Left ventricle myocardium inferior (tissue), 1 donor: ENCODE measurements around the gene ACTL10. TPM values are rescaled to one million over a fixed set of nuclear protein-coding genes. Genes with fewer than 3 reads are reported as not detected.
A peak's percentile ranks its signal among the peaks of the same experiment; 100 is the strongest.

Source experiments
- DNase-seq: peaks from one replicate; pipeline ENCODE4 v3.0.0-alpha.2; 2020
- H3K27ac ChIP-seq: fragments of 200-600 bp; replicated peaks from 2 replicates; pipeline ENCODE4 v1.8.0; 2021
- H3K27me3 ChIP-seq: fragments of 200-600 bp; 2 replicates; pipeline ENCODE4 v1.8.0; 2021; ENCODE audit warnings: low read depth
- H3K36me3 ChIP-seq: fragments of 200-600 bp; 2 replicates; pipeline ENCODE4 v1.8.0; 2021
- H3K4me1 ChIP-seq: fragments of 200-600 bp; 2 replicates; pipeline ENCODE4 v1.8.0; 2021
- H3K4me3 ChIP-seq: fragments of 200-600 bp; 2 replicates; pipeline ENCODE4 v1.8.0; 2021; ENCODE audit warnings: mild to moderate bottlenecking, moderate library complexity
- H3K9me3 ChIP-seq: fragments of 200-600 bp; replicated peaks from 2 replicates; pipeline ENCODE4 v1.8.0; 2021
- intact Hi-C: fragments of 100-400 bp; cut with micrococcal nuclease; formaldehyde crosslinking; loops from one replicate; pipeline ENCODE4 v1.11.0; 2022
- total RNA-seq: library from RNA; stranded (reverse); fragmentation: NEBNext Ultra II Directional; extraction: Animal tissue kit (Norgen Biotek cat#: 25700); gene quantifications from one replicate; pipeline ENCODE4 v1.2.1, GENCODE V29; 2021
- TF ChIP-seq, protein P1 (sequence below): fragments of 200-600 bp; IDR thresholded peaks from 2 replicates; pipeline ENCODE4 v1.8.0; 2021; ENCODE audit warnings: antibody characterized with exemption, mild to moderate bottlenecking, borderline replicate concordance
- donor health status: DM: no; HTN: yes; CAD: no; lungs with severe emphysema.

The ACTL10 gene
- total RNA-seq, 1 donor from 2014 or later: 0.22 TPM

DNA sequence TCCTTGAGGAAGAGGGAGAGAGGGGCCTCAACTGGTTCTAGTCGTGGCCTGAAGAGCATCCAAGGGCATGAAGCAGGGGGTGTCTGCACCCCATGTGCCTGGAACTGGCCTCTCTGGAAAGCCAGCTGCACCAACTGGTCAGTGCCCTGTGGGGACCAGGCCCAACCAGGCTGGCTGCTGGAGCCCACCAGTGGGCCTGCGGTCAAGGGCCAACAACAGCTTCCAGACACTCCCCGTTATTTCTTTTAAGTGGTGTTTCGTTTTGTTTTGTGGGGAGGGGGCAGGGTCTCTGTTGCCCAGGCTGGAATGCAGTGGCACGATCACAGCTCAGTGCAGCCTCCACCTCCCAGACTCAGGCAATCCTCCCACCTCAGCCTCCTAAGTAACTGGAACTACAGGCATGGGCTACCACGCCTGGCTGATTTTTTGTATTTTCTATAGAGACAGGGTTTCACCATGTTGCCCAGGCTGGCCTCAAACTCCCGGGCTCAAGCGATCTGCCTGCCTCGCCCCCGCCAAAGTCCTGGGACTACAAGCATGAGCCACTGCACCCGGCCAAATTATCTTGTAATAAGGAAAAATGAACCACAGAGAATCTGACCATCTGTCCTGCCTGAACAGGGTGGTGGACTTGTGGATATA lies 16.5 kb upstream of the ACTL10 start:
- intact Hi-C loops: no loop called here
- Histone ChIP-seq H3K27me3 (no peaks in the 10 kb centered on the region), H3K4me1 (peaks cover 50% of the 10 kb centered on the region), H3K9me3 (no peaks in the 10 kb centered on the region), H3K27ac (no peak overlapping the region), H3K4me3 (no peak overlapping the region), H3K36me3 (peaks cover 12% of the 10 kb centered on the region)
- no peak for DNase-seq
- TF ChIP-seq, protein P1, sequence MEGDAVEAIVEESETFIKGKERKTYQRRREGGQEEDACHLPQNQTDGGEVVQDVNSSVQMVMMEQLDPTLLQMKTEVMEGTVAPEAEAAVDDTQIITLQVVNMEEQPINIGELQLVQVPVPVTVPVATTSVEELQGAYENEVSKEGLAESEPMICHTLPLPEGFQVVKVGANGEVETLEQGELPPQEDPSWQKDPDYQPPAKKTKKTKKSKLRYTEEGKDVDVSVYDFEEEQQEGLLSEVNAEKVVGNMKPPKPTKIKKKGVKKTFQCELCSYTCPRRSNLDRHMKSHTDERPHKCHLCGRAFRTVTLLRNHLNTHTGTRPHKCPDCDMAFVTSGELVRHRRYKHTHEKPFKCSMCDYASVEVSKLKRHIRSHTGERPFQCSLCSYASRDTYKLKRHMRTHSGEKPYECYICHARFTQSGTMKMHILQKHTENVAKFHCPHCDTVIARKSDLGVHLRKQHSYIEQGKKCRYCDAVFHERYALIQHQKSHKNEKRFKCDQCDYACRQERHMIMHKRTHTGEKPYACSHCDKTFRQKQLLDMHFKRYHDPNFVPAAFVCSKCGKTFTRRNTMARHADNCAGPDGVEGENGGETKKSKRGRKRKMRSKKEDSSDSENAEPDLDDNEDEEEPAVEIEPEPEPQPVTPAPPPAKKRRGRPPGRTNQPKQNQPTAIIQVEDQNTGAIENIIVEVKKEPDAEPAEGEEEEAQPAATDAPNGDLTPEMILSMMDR: no peak

DNA sequence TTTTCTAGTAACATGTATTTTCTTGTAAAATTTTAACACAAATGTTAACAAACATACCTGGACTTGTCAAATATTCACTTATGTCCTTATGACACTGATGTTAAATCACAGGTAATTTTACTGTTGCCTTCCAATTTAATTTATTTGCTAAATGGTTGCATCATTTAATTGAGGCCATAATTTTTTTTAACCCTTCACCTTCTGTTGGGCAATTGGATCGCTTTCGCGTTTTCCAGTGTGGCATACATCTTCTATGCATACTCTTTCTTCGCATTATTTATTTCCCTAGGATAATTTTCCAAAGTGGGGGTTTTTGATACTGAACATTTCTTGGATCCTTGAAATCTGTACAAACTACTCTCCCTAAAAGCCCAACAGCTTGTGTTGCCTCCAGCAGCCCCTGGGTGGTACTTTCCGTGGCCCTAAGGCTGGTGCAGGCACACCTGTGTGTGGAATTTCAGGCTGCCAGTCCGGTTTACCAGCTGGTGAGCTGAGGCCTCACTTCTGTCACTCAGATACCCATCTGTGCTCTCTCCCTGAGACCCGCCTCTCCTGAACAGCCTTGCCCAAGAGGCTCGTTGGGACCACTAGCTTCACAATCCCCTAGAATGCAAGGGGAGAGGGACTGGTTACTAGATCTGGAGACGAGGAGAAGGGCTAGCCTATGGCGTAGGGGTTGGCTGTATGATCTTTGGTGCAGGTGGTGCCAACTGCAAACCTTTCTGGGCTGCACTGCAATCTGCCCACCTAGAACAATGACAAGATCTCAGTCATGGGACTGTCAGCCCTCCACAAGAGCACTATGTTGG lies 15.8 kb upstream of the ACTL10 start:
- DNase-seq: no peak
- Histone ChIP-seq H3K27me3 (no peaks in the 10 kb centered on the region), H3K4me1 (peaks cover 50% of the 10 kb centered on the region), H3K4me3 (no peak overlapping the region), H3K9me3 (no peaks in the 10 kb centered on the region), H3K36me3 (peaks cover 4% of the 10 kb centered on the region), H3K27ac (no peak overlapping the region)
- intact Hi-C loops: no loop called here
- TF ChIP-seq, protein P1: no peak

DNA sequence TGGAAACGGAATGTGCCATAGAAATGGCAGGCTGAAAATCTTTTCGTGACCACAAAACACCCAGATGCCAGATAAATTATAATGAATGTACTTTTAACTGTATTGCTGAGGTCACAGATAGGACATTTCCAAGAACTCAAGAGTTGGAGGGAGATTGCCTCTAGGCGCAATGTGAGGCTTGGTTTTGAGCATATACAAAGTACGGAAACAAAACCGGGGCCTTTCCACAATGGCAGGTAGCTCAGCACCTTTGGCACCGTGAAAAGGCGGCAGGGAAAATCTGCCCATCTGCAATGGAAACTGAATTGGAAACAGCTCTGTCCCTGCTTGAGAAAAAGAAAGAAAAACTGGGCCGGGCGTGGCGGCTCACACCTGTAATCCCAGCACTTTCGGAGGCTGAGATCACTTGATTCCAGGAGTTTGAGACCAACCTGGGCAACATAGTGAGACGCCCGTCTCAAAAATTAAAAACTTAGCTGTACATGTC lies 15.1 kb upstream of the ACTL10 start:
- DNase-seq: no peak
- H3K27ac ChIP-seq: no peak overlapping the region
- H3K4me1 ChIP-seq: peaks cover 49% of the 10 kb centered on the region
- no peak overlapping the region for H3K4me3 ChIP-seq
- intact Hi-C loops: no loop called here
- H3K27me3 ChIP-seq: no peaks in the 10 kb centered on the region
- TF ChIP-seq, protein P1: no peak
- peaks cover under 1% of the 10 kb centered on the region for H3K36me3 ChIP-seq
- H3K9me3 ChIP-seq: no peaks in the 10 kb centered on the region

DNA sequence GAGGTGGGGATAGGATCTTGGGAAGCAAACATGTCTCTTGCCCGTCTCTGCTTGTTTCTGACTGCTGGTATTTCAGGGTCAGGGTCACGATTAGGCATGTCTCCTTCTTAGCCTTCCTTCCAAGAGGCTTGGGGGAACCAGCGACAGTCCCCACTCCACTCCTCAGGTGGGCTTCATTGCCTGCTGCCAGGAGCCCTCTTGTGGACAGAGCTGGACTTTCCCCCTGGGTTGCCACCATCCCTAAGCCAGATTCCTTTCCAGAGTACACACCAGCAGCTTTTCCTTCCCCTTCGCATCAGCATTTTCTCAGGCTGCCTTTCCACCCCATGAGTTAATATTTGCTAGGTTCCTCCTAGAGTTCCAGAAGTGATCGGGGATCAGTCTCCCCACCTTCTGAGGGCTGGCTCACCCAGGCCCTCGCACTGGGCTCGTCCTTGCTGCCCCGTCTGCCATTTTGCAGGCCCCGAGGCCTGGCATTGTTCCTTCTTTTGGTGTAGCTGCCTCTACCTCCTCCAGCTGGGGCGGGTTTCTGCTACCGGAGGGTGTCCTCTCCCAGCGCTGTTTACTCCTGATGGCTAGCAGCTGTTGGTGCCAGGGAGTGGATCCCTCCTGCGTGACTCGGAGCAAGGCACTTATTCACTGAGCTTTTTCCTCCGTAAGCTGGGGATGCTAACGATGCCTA lies 13.4 kb upstream of the ACTL10 start:
- intact Hi-C loops: no loop called here
- no peak overlapping the region for H3K27ac ChIP-seq
- no peak overlapping the region for H3K4me3 ChIP-seq

More for the DNA sequence above, 13.4 kb upstream of the ACTL10 start:
- TF ChIP-seq, protein P1: peak; percentile 81
- peak; percentile 47 for DNase-seq
- Histone ChIP-seq H3K36me3 (peaks cover 18% of the 10 kb centered on the region), H3K9me3 (no peaks in the 10 kb centered on the region), H3K27me3 (no peaks in the 10 kb centered on the region), H3K4me1 (peaks cover 31% of the 10 kb centered on the region)
